Stimulated activated CD4-positive, alpha-beta T cell treated with anti-CD3 and anti-CD28 coated beads, Interleukin-15, amount 100 ng/mL, for 48 hours (primary cell): ENCODE data around the gene USP32.
"Not testable (repeated sequence)": the region's sequence is repeated elsewhere in the genome, so short reads cannot be mapped to it uniquely, and the experiment has no call there.

ENCODE experiments used
- DNase-seq, 2 donors: peaks; one replicate each; pipeline ENCODE4 v3.0.0-alpha.2; 2020; ENCODE audit warnings: low read depth in 2 of 2

The USP32 gene

DNA sequence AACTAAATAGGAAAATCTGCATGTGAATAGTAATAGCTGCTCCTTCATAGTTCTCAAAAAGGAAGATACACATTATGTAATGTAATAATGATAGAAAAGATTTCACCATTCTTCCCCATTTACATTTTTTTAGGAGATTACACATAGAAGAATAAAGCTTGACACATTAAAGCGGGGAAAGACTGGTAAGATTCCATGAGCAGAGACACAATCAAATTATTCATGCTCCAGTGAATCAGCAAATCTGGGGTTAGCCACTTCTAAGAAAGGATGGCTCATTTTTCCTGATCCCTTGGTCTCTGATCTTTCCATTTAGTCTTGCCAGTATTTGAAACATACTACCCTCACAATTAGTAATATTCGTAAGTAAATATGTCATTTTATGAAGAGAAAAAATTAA is 160.2 kb downstream of the USP32 start:
- no peak for DNase-seq

DNA sequence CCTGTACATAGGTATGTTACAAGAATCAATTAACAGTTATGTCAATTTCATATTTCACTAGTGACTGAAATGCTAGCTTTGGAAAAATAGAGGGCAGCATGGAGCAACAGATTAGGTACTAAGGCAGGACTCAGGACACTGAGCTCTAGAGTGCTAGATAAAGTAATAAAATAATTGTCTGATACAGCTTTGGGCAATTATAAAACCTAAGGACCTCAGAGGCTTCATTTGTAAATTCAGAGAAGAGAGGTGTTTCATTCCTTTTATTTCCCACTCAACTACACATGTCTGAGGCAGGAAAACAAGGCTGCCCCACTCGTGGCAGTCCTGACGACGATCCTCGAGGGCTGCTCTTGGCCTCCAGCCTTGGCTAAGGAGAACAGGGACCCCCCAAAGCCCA is 160.7 kb downstream of the USP32 start:
- DNase-seq, result no peak

DNA sequence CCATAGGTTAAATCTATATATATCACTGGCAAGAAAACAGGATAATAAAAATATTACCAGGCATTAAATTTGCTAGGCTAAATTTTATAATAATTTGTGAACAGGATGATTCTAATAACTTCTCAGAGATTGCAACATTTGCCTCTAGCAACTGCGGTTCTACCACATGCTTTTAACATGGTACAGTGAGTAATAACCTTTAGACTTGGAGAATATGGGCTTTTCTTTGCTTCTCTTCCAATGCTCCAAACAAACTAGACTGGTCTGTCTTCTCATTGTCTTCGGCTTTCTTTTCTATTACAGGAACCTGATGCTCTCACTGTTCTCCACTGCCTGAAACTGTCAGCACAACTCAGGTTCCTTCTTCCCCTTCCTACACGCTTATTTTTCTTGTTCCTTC is 161.6 kb downstream of the USP32 start:
- no peak for DNase-seq

DNA sequence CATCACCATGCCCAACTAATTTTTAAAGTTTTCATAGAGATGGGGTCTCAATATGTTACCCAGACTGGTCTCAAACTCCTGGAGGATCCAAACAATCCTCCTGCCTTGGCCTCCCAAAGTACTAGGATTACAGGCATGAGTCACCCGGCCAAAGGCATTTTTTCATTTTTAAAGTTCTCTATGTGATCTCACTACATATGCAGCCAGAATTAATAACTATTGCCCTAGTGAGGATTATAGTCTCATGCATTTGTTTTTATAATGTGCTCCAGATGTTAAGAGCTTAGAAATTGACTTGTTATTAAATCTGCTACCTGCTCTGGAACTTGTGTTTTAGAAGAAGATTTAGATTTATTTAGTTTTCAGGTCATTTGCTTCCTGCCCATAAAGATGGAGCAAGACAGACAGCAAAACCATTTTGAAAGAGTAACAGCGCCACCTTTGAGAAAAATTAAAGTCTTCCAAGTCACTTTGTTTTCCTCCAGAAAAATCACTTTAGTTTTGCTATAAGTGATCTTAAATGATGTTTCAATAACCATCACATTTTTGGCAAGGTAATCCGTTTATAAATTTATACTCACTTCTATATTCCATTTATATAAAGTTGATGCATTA is 162.6 kb downstream of the USP32 start:
- DNase-seq, result no peak

DNA sequence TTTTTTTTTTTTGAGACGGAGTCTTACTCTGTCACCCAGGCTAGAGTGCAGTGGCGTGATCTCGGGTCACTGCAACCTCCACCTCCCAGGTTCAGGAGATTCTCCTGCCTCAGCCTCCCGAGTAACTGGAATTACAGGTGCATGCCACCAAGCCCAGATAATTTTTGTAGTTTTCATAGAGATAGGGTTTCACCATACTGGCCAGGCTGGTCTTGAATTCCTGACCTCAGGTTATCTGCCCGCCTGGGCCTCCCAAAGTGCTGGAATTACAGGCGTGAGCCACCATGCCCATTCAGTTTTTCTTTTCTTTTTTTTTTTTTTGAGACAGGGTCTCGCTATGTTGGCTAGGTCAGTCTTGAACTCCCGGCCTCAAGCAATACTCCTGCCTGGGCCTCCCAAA is 164.7 kb downstream of the USP32 start:
- DNase-seq, result not testable (repeated sequence)

DNA sequence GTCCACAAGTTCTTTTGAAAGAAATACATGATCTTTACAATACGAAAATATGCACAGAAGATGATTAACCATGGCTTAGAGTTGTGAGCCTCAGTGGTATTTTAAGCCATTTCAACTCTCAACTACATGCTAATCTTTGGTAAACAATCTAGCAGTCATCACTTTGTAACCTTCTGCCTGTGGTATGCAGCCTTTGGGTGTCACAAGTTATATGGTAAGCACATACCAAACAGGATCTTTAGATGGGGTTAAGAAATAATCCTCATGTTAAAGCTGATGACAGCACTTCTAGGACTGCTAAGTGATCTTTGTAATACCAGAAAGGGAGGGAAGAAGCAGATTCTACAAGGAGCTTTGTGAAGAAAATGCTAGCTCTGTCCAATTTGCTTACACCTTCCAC is 167.9 kb downstream of the USP32 start:
- DNase-seq, result no peak

DNA sequence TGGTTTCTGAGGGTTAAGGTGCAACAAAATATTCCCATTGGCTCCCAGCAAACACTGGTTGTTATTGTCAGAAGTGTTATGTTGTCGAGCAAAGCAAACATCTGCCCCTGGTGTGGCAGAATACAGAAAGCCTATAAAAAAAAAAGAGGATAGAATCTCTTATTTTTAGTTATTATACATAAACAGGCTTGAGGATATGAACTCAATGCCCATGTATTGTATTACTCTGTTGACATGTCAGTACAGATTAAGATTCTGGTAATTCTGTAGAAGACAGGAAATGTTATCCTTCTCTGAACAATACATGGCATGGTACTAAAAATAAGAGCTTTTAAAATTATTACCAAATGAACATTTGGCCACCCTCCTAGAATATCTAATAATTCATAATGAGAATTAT is 168.5 kb downstream of the USP32 start:
- no peak for DNase-seq

DNA sequence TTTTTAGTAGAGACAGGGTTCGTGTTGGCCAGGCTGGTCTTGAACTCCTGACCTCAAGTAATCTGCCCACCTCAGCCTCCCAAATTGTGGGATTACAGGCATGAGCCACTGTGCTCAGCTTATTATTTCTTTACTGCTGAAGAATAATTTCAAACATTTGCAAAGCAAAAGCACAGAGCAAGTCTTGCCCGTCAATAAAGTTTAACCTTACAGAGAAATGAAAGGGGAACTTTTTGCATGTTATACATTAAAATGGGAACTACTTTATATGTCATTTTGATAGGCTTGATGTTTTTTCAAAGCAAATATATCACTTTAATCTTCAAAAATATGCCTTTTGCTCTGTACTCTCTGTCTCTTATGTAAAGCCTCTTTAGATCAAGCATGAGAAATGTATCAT is 173.2 kb downstream of the USP32 start:
- not testable (repeated sequence) for DNase-seq

DNA sequence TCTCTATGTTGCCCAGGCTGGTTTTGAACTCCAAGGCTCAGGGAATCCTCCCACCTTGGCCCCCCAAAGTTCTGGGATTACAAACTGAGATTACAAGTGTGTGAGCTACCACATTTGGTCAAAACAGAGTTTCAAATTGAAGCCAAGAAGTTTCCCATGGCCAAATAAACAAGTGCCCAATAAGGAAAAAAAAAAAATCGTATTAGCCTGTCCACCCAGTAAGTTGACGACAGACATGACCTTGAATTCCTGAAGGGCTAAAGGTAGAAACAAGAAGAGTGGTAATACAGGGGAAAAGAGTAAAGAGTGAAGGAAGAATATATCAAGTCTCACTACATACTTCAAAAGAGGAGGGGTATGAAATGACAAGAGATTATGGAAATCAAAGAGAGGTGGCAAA is 176.0 kb downstream of the USP32 start:
- DNase-seq, result not testable (repeated sequence)

DNA sequence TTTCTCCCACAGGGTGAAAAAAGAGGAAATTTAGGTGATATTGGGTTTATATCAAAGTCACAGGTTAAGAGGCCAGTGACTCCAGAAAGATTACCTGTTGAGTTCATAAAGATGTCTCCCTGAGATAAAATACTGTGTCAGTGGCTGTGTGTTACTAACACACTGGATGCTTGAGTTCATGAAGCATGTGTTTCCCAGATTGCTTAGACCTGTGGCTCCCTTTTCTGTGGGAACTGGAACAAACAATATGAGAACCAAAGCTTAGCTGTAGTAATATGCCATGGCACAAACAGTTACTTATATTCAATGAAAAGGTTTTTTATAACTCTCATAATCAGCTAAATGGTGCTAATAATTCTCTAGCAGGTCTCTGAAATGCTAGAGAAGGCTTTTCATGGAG is 180.7 kb downstream of the USP32 start:
- not testable (repeated sequence) for DNase-seq

DNA sequence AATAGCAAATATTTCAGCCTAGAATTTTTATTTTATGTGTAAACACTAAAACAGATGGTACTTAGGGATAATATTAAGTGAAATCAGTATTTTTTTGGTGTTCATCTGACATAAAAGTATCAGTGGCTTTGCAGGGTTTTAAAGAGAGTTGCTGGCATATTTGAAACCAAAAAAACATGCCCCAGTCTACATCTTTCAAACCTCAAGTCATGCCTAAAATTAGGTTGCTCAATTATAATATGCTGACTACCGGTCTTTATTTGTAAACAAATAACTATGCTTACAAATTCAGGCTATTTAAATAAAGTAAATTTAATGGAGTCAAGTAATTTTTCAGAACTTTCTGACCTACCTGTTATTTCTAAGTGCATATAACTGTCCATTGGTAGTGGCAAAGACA is 183.6 kb downstream of the USP32 start:
- not testable (repeated sequence) for DNase-seq

DNA sequence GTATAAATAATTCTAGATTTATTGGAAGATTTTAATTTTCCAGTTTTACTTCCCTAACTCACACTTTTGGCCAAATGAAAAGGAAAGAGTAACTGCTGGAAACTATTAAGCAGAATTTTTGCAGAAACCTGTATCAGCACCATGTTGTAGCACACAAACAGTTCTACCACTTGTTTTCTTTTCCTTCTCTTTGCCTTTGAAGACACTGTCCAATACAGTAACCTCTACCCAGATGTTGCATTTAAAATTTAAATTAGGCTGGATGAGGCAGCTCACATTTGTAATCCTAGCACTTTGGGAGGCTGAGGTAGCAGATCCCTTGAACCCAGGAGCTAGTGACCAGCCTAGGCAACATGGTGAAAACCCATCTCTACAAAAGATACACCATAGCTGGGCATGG is 186.2 kb downstream of the USP32 start:
- not testable (repeated sequence) for DNase-seq

DNA sequence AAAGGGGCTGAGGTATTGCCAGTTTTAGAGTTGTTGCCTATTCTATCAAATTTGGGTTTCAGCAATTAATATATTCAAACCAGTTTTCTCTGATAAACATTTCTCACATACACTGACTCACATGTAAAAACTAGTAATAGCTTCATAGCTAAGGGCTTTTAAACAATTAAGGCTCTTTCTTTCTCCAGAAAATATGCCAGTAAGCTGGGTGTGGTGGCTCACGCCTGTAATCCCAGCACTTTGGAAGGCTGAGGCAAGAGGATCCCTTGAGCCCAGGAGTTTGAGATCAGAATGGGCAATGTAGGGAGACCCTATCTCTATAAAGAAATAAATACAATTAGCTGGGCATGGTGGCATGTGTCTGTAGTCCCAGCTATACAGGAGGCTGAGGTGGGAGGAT is 193.3 kb downstream of the USP32 start:
- not testable (repeated sequence) for DNase-seq

DNA sequence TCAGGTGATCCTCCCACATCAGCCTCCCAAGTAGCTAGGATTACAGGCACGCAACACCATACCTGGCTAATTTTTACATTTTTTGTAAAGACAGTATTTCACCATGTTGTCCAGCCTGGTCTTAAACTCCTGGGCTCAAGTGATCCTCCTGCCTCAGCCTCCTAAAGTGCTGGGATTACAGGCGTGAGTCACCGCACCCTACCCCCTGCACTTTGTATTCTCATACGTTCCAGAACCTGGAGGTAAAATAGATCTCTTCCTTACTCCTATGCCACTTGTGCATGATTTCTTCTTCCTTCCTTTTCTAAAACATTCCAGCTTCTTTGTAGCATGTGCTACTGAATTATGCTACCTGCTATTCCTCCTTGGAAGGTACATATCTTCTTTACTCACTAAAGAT is 197.8 kb downstream of the USP32 start:
- DNase-seq, result not testable (repeated sequence)

DNA sequence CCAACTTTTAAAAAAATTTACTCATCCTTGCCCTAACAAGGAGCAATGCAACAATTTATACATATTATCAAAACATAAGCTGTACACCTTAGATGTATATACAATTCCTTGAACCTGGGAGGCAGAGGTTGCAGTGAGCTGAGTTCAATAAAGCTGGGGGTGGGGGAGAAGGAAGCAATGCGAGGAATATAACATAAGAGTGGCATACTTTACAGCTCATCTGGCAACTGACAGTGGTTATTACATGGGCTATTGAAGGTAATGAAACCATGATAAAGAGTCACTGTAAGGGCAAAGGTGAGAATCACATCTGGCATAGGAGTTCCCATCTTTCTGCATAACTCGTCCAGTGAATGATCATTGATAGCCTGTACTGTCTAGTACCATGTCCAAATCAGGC is 198.5 kb downstream of the USP32 start:
- DNase-seq, result no peak

DNA sequence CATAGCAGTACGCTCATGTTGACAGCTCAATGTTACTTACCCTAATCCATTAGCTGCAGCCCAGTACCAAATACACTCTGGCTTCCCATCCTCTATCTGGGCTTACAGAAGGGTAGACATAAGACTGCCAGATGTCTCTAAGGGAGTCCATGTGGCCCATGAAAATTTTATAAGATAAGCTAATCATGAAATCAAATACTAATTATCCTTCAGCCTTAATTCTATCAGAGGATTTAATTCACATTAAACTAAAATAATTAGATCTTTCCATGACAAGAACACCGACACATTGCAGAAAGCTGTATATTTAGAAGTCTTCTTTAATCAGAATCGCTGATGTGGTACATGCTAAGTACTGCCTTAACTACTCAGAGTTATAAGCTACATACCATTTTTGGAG is 198.9 kb downstream of the USP32 start:
- not testable (repeated sequence) for DNase-seq

DNA sequence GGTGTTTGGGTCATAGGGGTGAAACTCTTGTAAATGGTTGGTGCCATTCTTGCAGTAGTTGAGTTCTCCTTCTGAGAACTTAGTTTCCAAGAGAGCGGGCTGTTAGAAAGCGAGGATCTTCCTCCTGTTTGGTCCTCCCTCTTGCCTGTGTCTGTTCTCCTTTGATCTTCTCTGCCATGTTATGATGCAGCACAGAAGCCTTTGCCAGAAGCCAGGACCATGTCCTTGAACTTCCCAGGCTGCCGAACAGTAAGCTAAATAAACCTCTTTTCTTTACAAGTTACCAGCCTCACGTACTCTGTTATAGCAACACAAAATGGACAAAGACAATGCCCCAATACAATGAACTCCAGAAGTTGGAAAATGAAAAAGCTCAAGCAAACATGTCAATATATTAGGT is 201.9 kb downstream of the USP32 start:
- DNase-seq, result not testable (repeated sequence)

DNA sequence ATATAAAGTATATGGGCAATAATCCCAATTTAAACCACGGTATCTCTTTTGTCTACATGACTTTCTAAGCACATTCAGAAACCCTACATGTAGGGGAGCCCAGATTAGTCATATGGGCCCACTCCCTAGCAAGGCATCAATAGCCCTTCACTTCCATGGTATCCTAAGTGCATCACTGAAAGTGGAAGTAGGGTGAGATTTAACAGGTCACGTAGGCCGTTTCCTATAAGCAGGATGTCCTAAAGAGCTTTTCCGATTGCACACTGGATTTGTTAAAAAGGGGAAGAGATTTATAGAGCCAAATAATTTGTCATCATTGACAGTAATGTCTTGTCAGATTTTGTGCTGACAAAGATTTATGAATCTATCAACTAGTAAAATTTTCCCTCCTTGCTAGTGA is 203.2 kb downstream of the USP32 start:
- no peak for DNase-seq

DNA sequence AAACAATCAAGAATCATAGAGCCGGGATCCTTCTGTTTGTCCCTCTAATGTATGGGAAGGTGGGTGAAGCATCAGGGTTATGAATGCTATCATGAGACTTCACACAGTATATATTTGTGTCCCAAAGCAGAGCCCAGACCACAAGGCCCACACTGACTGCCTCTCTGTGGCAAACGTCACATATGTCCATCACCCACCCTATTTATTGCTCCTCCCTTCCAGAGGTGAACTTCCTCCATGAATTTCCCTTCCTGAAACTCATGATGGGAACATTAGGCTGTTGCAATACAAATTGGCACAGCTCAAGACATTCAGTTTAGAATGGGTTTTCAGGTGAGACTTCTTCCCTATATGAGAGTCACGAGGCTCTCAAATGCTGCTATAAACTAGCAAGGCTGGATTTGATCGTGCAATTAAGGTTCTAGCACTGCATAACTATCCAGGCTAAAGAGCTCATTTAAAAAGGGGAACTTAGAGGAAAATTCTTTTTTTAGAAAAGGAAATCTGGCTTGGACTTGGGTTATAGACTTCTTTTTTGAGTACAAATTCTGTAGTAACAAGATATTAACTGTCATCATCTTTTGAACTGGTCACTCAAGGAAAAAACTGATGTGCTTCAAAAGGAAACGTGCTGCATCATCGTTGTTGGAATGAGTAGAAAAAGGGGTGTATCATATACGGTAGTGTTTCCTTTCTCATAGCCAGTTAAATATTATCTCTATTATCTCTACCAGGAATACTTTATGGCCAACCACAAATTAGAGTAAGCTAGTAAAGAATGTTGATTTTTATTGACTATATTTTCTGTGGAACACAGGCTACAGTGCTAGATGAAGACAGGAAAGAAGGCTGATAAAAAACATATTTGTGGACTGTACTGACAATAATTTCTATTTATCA is 204.8 kb downstream of the USP32 start:
- not testable (repeated sequence) for DNase-seq

DNA sequence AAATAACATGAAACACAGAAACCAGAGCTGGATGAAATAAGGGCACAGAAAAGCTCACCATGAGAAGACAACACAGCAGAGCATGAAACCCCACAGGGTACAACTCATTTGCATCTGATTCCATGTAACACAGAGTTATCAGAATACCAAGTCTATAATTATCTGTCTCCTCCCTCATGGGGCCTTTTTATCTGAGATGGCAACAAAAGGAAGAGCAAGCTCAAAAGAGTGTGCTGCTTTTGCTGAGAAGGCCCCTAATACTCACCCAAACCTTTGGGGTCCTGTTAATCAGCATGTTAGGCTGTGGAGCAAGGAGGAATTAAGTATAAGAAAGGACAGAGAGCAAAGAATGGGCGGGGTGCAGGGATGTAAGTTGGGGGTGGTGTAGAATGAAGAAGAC is 205.6 kb downstream of the USP32 start:
- DNase-seq, result not testable (repeated sequence)

DNA sequence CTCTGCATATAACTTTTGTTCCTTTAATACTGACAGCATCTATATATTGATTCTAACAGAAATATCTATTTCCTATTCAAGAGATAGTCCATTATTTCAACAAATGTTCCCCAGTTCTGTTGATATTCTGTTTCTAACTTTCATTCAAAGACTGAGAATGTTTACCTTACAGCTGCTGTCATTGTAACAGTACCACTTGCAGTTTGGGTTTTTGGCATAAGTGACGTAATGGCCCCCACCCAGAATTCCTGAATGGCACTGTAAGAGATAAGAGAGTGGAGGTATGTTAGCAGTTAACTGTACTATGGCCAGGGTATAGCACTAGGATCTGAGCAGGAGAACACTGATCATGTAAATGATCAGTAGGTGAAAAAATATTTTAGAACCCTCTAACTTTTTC is 211.6 kb downstream of the USP32 start:
- not testable (repeated sequence) for DNase-seq

DNA sequence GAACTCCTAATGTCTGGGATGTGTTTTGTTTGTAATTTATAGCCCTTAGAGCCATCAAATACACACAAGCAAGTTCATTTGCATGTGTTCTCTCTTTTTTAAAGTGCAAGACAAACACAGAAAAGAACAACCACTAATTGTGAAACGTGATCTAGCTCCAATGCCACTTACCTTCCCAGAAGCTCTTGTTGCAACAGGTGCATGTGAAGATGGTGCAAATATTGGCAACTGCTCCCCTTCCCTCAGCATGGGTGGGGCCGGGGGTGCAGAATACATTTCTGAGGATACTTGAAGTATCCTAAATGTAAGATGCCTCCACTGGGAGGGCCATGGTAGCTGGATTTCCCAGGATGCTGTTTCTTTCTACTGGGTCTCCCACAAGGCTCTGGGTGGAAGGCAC is 213.8 kb downstream of the USP32 start:
- DNase-seq, result not testable (repeated sequence)

DNA sequence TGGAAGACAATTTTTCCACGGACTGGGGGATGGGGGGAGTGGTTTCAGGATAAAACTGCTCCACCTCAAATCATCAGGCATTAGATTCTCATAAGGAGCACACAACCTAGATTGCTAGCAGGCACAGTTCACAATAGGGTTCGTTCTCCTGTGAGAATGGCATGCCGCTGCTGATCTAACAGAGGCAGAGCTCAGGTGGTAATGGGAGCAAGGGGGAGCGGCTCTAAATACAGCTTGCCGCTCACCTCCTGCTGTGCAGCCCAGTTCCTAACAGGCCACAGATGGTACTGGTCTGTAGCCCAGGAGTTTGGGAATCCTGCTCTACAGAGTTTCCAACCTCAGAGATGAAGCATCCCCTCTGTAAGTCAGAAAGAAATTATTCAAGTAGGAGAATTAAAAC is 215.2 kb downstream of the USP32 start:
- not testable (repeated sequence) for DNase-seq
